K562 (cell line): Measurements from ENCODE around the gene TJP3. TPM values are rescaled to one million over a fixed set of nuclear protein-coding genes. Genes with fewer than 3 reads are reported as not detected.

Experiments used
- BMI1 ChIP-seq: fragments of 150-350 bp; IDR thresholded peaks from 2 replicates; pipeline ENCODE4 v1.6.1; 2014; ENCODE audit warnings: low read length
- CAMTA2 ChIP-seq: fragments of 250-450 bp; sonication (Bioruptor Pico); conservative IDR thresholded peaks from 2 replicates; pipeline ENCODE4 v1.5.1; 2022
- DACH1 ChIP-seq: fragments of 450-650 bp; IDR thresholded peaks from 2 replicates; pipeline ENCODE4 v1.6.1; 2018; ENCODE audit not compliant: partially characterized antibody
- FOS ChIP-seq: IDR thresholded peaks from 3 replicates; pipeline ENCODE4 v1.6.1; 2011; ENCODE audit not compliant: insufficient read length; ENCODE audit errors: extremely low read depth
- MCM5 ChIP-seq: fragments of 450-650 bp; IDR thresholded peaks from 2 replicates; pipeline ENCODE4 v1.6.1; 2016; ENCODE audit warnings: low read depth
- SMAD2 ChIP-seq: fragments of 150-350 bp; IDR thresholded peaks from 2 replicates; pipeline ENCODE4 v1.6.1; 2014; ENCODE audit warnings: low read depth, mild to moderate bottlenecking, low read length
- ZNF311 ChIP-seq: fragments of 250-450 bp; sonication (Bioruptor Pico); IDR thresholded peaks from 2 replicates; pipeline ENCODE4 v1.4.0; 2020; ENCODE audit warnings: mild to moderate bottlenecking, moderate library complexity
- polyA plus RNA-seq, 8 experiments: library from polyadenylated mRNA; depleted of rRNA in 4 of 8; stranded (reverse) in 5 of 8; unstranded in 3 of 8; fragments of >200 nt; fragmentation: Nextera tagmentation in 2 of 8; fragmentation: Illumina TruSeq in 1 of 8; extraction: Ambion mirVana in 2 of 8; extraction: Trizol in 1 of 8; gene quantifications; 2 replicates each; pipeline versions ENCODE4 v1.2.1 to v1.2.3, GENCODE V29; 2011 to 2014; ENCODE audit warnings: inconsistent platforms in 1 of 8, missing spikeins in 1 of 8
- total RNA-seq, 7 experiments: library from RNA; depleted of rRNA in 6 of 7; stranded (reverse); fragments of >200 nt in 6 of 7; fragmentation: Illumina TruSeq in 2 of 7; extraction: Trizol in 2 of 7; gene quantifications; 2 replicates each; pipeline versions ENCODE4 v1.2.1 to v1.2.3, GENCODE V29; 2011 to 2021; ENCODE audit warnings: low replicate concordance in 1 of 7
- TF ChIP-seq, protein P1 (sequence below): fragments of 250-450 bp; sonication (Bioruptor Pico); IDR thresholded peaks from 2 replicates; pipeline ENCODE4 v1.4.0; 2020; ENCODE audit warnings: mild to moderate bottlenecking, moderate library complexity
- TF ChIP-seq, protein P2 (sequence below), 3 experiments: IDR thresholded peaks in 2 of 3; conservative IDR thresholded peaks in 1 of 3; 2 replicates each; pipeline ENCODE4 v1.5.1; 2011 to 2012; ENCODE audit warnings: low read length in 3 of 3, mild to moderate bottlenecking in 3 of 3, control low read depth in 2 of 3, improper control_type of control experiment in 1 of 3, inconsistent platforms in 1 of 3, low read depth in 1 of 3, mixed read lengths in 1 of 3, moderate library complexity in 1 of 3; ENCODE audit not compliant: insufficient read depth in 2 of 3
- TF ChIP-seq, protein P3 (sequence below): sonication (generic); formaldehyde crosslinking; IDR thresholded peaks from 2 replicates; pipeline ENCODE4 v1.8.0; 2022; ENCODE audit warnings: mild to moderate bottlenecking, missing genetic modification reagents
- TF ChIP-seq, protein P4 (sequence below): fragments of 250-450 bp; sonication (Bioruptor Pico); IDR thresholded peaks from 2 replicates; pipeline ENCODE4 v1.4.0; 2020; ENCODE audit warnings: mild to moderate bottlenecking, moderate library complexity, borderline replicate concordance

TJP3 gene
- total and polyA plus RNA-seq, 9 of the 15 experiments (the other 6 are each of a cell fraction or from before 2014, with no cell fraction given) = 0.11 to 2.4 (median 0.57) TPM; not detected in 1

DNA sequence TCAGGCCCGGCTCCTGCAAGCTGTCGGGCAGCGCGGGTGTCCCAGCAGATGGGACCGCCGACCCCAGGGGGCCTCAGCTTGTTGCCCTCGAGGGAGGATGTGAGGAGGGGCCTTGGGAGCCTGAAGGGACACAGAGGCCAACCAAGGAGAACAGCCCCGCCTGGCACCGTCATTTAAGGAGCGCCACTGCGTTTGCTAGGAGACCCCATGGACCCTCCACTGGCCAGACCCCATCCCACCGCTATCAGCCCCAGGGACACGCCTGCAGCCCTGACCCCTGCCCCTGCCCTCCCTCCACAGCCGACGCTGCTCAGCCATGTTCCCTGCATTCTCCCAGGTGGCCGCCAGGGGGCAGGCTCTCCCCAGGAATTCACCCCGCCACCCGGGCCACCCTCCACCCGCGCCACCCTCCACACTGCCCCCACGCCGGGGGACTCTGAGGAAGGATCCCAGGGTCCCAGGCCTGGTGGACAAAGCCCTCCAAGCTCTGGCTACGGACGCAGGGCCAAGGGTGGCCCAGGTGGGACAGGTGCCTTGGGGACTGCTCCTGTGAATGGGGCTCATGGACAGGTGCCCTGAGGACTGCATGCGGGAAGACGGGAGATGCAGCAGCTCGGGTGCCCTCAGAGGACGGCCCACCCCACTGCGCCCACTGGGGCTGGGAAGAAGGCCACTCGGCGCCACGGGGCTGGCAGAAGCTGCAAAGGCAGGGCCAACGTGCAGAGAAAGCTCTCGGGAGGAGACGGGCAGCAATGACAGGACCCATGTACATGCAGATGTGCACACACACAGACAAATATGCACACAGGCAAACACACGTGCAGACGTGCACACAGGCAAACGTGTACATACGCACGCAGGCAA, 42.3 kb upstream of the TJP3 start (continued):
- TF ChIP-seq DACH1 (no peak), FOS (no peak), SMAD2 (no peak), MCM5 (no peak), ZNF311 (CRISPR knock-in tag) (no peak), CAMTA2 (no peak), BMI1 (no peak)
- TF ChIP-seq, protein P1, sequence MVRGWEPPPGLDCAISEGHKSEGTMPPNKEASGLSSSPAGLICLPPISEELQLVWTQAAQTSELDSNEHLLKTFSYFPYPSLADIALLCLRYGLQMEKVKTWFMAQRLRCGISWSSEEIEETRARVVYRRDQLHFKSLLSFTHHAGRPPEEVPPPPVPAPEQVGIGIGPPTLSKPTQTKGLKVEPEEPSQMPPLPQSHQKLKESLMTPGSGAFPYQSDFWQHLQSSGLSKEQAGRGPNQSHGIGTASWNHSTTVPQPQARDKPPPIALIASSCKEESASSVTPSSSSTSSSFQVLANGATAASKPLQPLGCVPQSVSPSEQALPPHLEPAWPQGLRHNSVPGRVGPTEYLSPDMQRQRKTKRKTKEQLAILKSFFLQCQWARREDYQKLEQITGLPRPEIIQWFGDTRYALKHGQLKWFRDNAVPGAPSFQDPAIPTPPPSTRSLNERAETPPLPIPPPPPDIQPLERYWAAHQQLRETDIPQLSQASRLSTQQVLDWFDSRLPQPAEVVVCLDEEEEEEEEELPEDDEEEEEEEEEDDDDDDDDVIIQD (CRISPR knock-in tag) = no peak
- TF ChIP-seq, protein P2, sequence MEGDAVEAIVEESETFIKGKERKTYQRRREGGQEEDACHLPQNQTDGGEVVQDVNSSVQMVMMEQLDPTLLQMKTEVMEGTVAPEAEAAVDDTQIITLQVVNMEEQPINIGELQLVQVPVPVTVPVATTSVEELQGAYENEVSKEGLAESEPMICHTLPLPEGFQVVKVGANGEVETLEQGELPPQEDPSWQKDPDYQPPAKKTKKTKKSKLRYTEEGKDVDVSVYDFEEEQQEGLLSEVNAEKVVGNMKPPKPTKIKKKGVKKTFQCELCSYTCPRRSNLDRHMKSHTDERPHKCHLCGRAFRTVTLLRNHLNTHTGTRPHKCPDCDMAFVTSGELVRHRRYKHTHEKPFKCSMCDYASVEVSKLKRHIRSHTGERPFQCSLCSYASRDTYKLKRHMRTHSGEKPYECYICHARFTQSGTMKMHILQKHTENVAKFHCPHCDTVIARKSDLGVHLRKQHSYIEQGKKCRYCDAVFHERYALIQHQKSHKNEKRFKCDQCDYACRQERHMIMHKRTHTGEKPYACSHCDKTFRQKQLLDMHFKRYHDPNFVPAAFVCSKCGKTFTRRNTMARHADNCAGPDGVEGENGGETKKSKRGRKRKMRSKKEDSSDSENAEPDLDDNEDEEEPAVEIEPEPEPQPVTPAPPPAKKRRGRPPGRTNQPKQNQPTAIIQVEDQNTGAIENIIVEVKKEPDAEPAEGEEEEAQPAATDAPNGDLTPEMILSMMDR (IDR thresholded peaks at IDR 0.05 in 2 of 3, conservative IDR thresholded peaks at IDR 0.05 in 1 of 3; ENCODE audit: insufficient read depth in 2 of 3, low read depth in 1 of 3, low read length in 3 of 3) = peak; percentile 86 to 91 (median 87)
- TF ChIP-seq, protein P3, sequence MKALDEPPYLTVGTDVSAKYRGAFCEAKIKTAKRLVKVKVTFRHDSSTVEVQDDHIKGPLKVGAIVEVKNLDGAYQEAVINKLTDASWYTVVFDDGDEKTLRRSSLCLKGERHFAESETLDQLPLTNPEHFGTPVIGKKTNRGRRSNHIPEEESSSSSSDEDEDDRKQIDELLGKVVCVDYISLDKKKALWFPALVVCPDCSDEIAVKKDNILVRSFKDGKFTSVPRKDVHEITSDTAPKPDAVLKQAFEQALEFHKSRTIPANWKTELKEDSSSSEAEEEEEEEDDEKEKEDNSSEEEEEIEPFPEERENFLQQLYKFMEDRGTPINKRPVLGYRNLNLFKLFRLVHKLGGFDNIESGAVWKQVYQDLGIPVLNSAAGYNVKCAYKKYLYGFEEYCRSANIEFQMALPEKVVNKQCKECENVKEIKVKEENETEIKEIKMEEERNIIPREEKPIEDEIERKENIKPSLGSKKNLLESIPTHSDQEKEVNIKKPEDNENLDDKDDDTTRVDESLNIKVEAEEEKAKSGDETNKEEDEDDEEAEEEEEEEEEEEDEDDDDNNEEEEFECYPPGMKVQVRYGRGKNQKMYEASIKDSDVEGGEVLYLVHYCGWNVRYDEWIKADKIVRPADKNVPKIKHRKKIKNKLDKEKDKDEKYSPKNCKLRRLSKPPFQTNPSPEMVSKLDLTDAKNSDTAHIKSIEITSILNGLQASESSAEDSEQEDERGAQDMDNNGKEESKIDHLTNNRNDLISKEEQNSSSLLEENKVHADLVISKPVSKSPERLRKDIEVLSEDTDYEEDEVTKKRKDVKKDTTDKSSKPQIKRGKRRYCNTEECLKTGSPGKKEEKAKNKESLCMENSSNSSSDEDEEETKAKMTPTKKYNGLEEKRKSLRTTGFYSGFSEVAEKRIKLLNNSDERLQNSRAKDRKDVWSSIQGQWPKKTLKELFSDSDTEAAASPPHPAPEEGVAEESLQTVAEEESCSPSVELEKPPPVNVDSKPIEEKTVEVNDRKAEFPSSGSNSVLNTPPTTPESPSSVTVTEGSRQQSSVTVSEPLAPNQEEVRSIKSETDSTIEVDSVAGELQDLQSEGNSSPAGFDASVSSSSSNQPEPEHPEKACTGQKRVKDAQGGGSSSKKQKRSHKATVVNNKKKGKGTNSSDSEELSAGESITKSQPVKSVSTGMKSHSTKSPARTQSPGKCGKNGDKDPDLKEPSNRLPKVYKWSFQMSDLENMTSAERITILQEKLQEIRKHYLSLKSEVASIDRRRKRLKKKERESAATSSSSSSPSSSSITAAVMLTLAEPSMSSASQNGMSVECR (CRISPR knock-in tag) = no peak
- TF ChIP-seq, protein P4, sequence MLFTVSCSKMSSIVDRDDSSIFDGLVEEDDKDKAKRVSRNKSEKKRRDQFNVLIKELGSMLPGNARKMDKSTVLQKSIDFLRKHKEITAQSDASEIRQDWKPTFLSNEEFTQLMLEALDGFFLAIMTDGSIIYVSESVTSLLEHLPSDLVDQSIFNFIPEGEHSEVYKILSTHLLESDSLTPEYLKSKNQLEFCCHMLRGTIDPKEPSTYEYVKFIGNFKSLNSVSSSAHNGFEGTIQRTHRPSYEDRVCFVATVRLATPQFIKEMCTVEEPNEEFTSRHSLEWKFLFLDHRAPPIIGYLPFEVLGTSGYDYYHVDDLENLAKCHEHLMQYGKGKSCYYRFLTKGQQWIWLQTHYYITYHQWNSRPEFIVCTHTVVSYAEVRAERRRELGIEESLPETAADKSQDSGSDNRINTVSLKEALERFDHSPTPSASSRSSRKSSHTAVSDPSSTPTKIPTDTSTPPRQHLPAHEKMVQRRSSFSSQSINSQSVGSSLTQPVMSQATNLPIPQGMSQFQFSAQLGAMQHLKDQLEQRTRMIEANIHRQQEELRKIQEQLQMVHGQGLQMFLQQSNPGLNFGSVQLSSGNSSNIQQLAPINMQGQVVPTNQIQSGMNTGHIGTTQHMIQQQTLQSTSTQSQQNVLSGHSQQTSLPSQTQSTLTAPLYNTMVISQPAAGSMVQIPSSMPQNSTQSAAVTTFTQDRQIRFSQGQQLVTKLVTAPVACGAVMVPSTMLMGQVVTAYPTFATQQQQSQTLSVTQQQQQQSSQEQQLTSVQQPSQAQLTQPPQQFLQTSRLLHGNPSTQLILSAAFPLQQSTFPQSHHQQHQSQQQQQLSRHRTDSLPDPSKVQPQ (CRISPR knock-in tag) = no peak
